Osteoblast (primary cell): ENCODE measurements around the gene HBP1. TPM values are rescaled to one million over a fixed set of nuclear protein-coding genes. Genes with fewer than 3 reads are reported as not detected.
"Not testable (repeated sequence)": the region's sequence is repeated elsewhere in the genome, so short reads cannot be mapped to it uniquely, and the experiment has no call there.

ENCODE experiments used
- DNase-seq: peaks from one replicate; pipeline ENCODE4 v3.0.0; 2011; ENCODE audit warnings: low spot score, mixed read lengths; ENCODE audit not compliant: insufficient read length; ENCODE audit errors: missing footprints
- H2AFZ ChIP-seq: 2 replicates; pipeline ENCODE4 v1.6.0; 2011; ENCODE audit warnings: mild to moderate bottlenecking, low read length
- H3K27ac ChIP-seq: 2 replicates; pipeline ENCODE4 v1.5.1; 2011; ENCODE audit warnings: mild to moderate bottlenecking, low read depth, low read length, moderate library complexity
- H3K27me3 ChIP-seq: 2 replicates; pipeline ENCODE4 v1.6.0; 2012; ENCODE audit warnings: mild to moderate bottlenecking, control low read depth, inconsistent platforms, low read length, moderate library complexity; ENCODE audit not compliant: insufficient read depth
- H3K36me3 ChIP-seq: 2 replicates; pipeline ENCODE4 v1.5.1; 2011; ENCODE audit warnings: mild to moderate bottlenecking, low read length, control low read depth, moderate library complexity; ENCODE audit not compliant: insufficient read depth
- H3K4me1 ChIP-seq: 2 replicates; pipeline ENCODE4 v1.5.1; 2011; ENCODE audit warnings: mild to moderate bottlenecking, low read length, control low read depth, moderate library complexity; ENCODE audit not compliant: insufficient read depth
- H3K4me2 ChIP-seq: 2 replicates; pipeline ENCODE4 v1.6.0; 2011; ENCODE audit warnings: mild to moderate bottlenecking, low read length; ENCODE audit not compliant: insufficient read depth
- H3K4me3 ChIP-seq: fragments of 200-600 bp; sonication (generic); 3 replicates; pipeline ENCODE4 v1.5.1; 2012; ENCODE audit warnings: mild to moderate bottlenecking, low read length, inconsistent platforms; ENCODE audit not compliant: insufficient read depth
- H3K79me2 ChIP-seq: 2 replicates; pipeline ENCODE4 v1.6.0; 2012; ENCODE audit warnings: mild to moderate bottlenecking, low read length, control low read depth, inconsistent platforms; ENCODE audit not compliant: insufficient read depth
- H3K9me3 ChIP-seq: 2 replicates; pipeline ENCODE4 v1.5.1; 2011; ENCODE audit warnings: low read depth, low read length, control low read depth
- H4K20me1 ChIP-seq: 2 replicates; pipeline ENCODE4 v1.6.0; 2012; ENCODE audit warnings: mild to moderate bottlenecking, low read length, control low read depth; ENCODE audit not compliant: insufficient read depth
- CTCF ChIP-seq: IDR thresholded peaks from 2 replicates; pipeline ENCODE4 v1.5.1; 2011; ENCODE audit warnings: mild to moderate bottlenecking, low read depth, low read length, moderate library complexity; ENCODE audit errors: extremely low read depth
- total RNA-seq: library from RNA; depleted of rRNA; stranded (reverse); fragments of >200 nt; gene quantifications from 2 replicates; pipeline ENCODE4 v1.2.3, GENCODE V29; 2012

Gene HBP1
- total RNA-seq, 1 donor = 175 TPM

- Histone ChIP-seq H3K79me2 (no peaks in the 10 kb centered on the region), H3K27ac (no peak overlapping the region), H4K20me1 (no peaks in the 10 kb centered on the region), H3K4me1 (no peaks in the 10 kb centered on the region), H3K9me3 (no peaks in the 10 kb centered on the region), H3K4me3 (no peak overlapping the region), H2AFZ (no peak overlapping the region), H3K4me2 (no peak overlapping the region), H3K27me3 (no peaks in the 10 kb centered on the region), H3K36me3 (peaks cover 10% of the 10 kb centered on the region)
- no peak for TF ChIP-seq CTCF
- no peak for DNase-seq
Observed at GRCh38 chr7:107213945-107214344, 45.1 kb downstream of the HBP1 start.

GRCh38 chr7:107219563-107220244 is 50.9 kb downstream of the HBP1 start:
- no peaks in the 10 kb centered on the region for H4K20me1 ChIP-seq
- H3K4me1 ChIP-seq = no peaks in the 10 kb centered on the region
- no peak overlapping the region for H3K4me3 ChIP-seq
- H3K27me3 ChIP-seq = no peaks in the 10 kb centered on the region
- H3K27ac ChIP-seq = no peak overlapping the region
- no peak for TF ChIP-seq CTCF
- no peak for DNase-seq
- no peaks in the 10 kb centered on the region for H3K79me2 ChIP-seq
- H3K9me3 ChIP-seq = no peaks in the 10 kb centered on the region
- no peaks in the 10 kb centered on the region for H3K36me3 ChIP-seq
- no peak overlapping the region for H2AFZ ChIP-seq
- no peak overlapping the region for H3K4me2 ChIP-seq

- H3K4me2 ChIP-seq = no peak overlapping the region
- H3K36me3 ChIP-seq = no peaks in the 10 kb centered on the region
- H3K79me2 ChIP-seq = no peaks in the 10 kb centered on the region
- H3K4me3 ChIP-seq = no peak overlapping the region
- no peaks in the 10 kb centered on the region for H3K27me3 ChIP-seq
- no peak for TF ChIP-seq CTCF
- no peak for DNase-seq
- H2AFZ ChIP-seq = no peak overlapping the region
- H3K4me1 ChIP-seq = no peaks in the 10 kb centered on the region
- no peaks in the 10 kb centered on the region for H4K20me1 ChIP-seq
- H3K27ac ChIP-seq = no peak overlapping the region
- H3K9me3 ChIP-seq = no peaks in the 10 kb centered on the region
Observed at GRCh38 chr7:107220356-107220755, 51.6 kb downstream of the HBP1 start.

- not testable (repeated sequence) for H3K4me1 ChIP-seq, H3K9me3 ChIP-seq, H3K79me2 ChIP-seq, H3K27ac ChIP-seq, H3K4me2 ChIP-seq, H3K36me3 ChIP-seq, H3K4me3 ChIP-seq, H4K20me1 ChIP-seq, H3K27me3 ChIP-seq, DNase-seq, H2AFZ ChIP-seq
Observed at GRCh38 chr7:107220806-107221205, 52.0 kb downstream of the HBP1 start.
